Keratinocyte (primary cell): ENCODE results near the gene GNS. TPM values are rescaled to one million over a fixed set of nuclear protein-coding genes. Genes with fewer than 3 reads are reported as not detected.

Experiments
- DNase-seq: peaks from one replicate; pipeline ENCODE4 v3.0.0-alpha.2; 2011; ENCODE audit warnings: low read depth, missing footprints, low spot score
- FAIRE-seq: peaks from 2 replicates; lab custom pipeline; 2011; peaks lifted over from hg19 to GRCh38; lab: Jason Lieb, UNC
- H2AFZ ChIP-seq: 2 replicates; pipeline ENCODE4 v1.6.0; 2012; ENCODE audit warnings: low read length, control low read depth, inconsistent platforms; ENCODE audit not compliant: control insufficient read depth
- H3K27ac ChIP-seq: 2 replicates; pipeline ENCODE4 v1.5.1; 2011; ENCODE audit warnings: low read length; ENCODE audit not compliant: control insufficient read depth, insufficient read depth
- H3K27me3 ChIP-seq: 3 replicates; pipeline ENCODE4 v1.6.0; 2011; ENCODE audit warnings: low read length; ENCODE audit not compliant: control insufficient read depth, insufficient read depth; ENCODE audit errors: extremely low read depth
- H3K36me3 ChIP-seq, 2 experiments: 2 replicates in 1 of 2; 3 replicates in 1 of 2; pipeline ENCODE4 v1.5.1; 2011; ENCODE audit warnings: low read length in 2 of 2, mild to moderate bottlenecking in 1 of 2; ENCODE audit not compliant: control insufficient read depth in 2 of 2, insufficient read depth in 2 of 2; ENCODE audit errors: extremely low read depth in 1 of 2
- H3K4me1 ChIP-seq: 3 replicates; pipeline ENCODE4 v1.5.1; 2011; ENCODE audit warnings: low read length; ENCODE audit not compliant: control insufficient read depth, insufficient read depth; ENCODE audit errors: extremely low read depth
- H3K4me2 ChIP-seq: 3 replicates; pipeline ENCODE4 v1.6.0; 2011; ENCODE audit warnings: low read depth, low read length; ENCODE audit not compliant: control insufficient read depth, insufficient read depth; ENCODE audit errors: extremely low read depth
- H3K4me3 ChIP-seq, 3 experiments: fragments of 200-600 bp in 1 of 3; sonication (generic) in 1 of 3; 2 replicates in 2 of 3; 3 replicates in 1 of 3; pipeline ENCODE4 v1.5.1; 2011 to 2016; ENCODE audit warnings: low read length in 3 of 3, mild to moderate bottlenecking in 3 of 3, control low read depth in 2 of 3, inconsistent platforms in 1 of 3, low read depth in 1 of 3, mixed read lengths in 1 of 3, mixed run types in 1 of 3, moderate library complexity in 1 of 3; ENCODE audit not compliant: control insufficient read depth in 2 of 3, insufficient read depth in 2 of 3; ENCODE audit errors: extremely low read depth in 1 of 3
- H3K79me2 ChIP-seq: 2 replicates; pipeline ENCODE4 v1.6.0; 2012; ENCODE audit warnings: low read length; ENCODE audit not compliant: control insufficient read depth, insufficient read depth
- H3K9ac ChIP-seq: 3 replicates; pipeline ENCODE4 v1.6.0; 2011; ENCODE audit warnings: low read length; ENCODE audit not compliant: control insufficient read depth, insufficient read depth; ENCODE audit errors: extremely low read depth
- H3K9me1 ChIP-seq: 3 replicates; pipeline ENCODE4 v1.6.0; 2011; ENCODE audit warnings: low read length; ENCODE audit not compliant: control insufficient read depth, insufficient read depth; ENCODE audit errors: extremely low read depth
- H3K9me3 ChIP-seq: 2 replicates; pipeline ENCODE4 v1.5.1; 2012; ENCODE audit warnings: low read depth, low read length; ENCODE audit not compliant: control insufficient read depth
- H4K20me1 ChIP-seq: 3 replicates; pipeline ENCODE4 v1.6.0; 2011; ENCODE audit warnings: low read length; ENCODE audit not compliant: control insufficient read depth, insufficient read depth; ENCODE audit errors: extremely low read depth
- EZH2 ChIP-seq: IDR thresholded peaks from one replicate; pipeline ENCODE4 v1.6.1; 2012; ENCODE audit warnings: inconsistent platforms, mild to moderate bottlenecking, low read length, moderate library complexity
- dilution Hi-C: fragments of 300-500 bp; cut with MboI; formaldehyde crosslinking; loops from one replicate; pipeline ENCODE4 v1.7.0; 2020; ENCODE audit warnings: low sequenced_read_pairs; ENCODE audit not compliant: extremely low pct_ligation_motif_present
- polyA plus RNA-seq, 5 experiments: library from polyadenylated mRNA; depleted of rRNA in 3 of 5; stranded (reverse) in 3 of 5; stranded (forward) in 1 of 5; unstranded in 1 of 5; fragments of >200 nt; gene quantifications; 1 replicate in 1 of 5; 2 replicates in 3 of 5; 3 replicates in 1 of 5; pipeline versions ENCODE4 v1.2.1 to v1.2.3, GENCODE V29; 2011 to 2012; ENCODE audit warnings: missing spikeins in 2 of 5, low read depth in 1 of 5, low replicate concordance in 1 of 5
- TF ChIP-seq, protein P1 (sequence below), 3 experiments: IDR thresholded peaks in 1 of 3; conservative IDR thresholded peaks in 1 of 3; optimal IDR thresholded peaks in 1 of 3; 2 replicates in 2 of 3; 3 replicates in 1 of 3; pipeline versions ENCODE3 to v1.5.1; 2011; ENCODE audit warnings: low read length in 3 of 3, mild to moderate bottlenecking in 3 of 3, moderate library complexity in 2 of 3, control low read depth in 1 of 3, inconsistent platforms in 1 of 3; ENCODE audit not compliant: insufficient read depth in 2 of 3; ENCODE audit errors: extremely low read depth in 1 of 3

The GNS gene
- polyA plus RNA-seq, 1 donor (not counting 4 experiments of a cell fraction or from before 2014, with no cell fraction given), result 57.8 TPM

- Histone ChIP-seq H3K9ac (no peak overlapping the region), H3K27ac (no peak overlapping the region), H3K4me3 (no peak overlapping the region), H2AFZ (no peak overlapping the region), H3K9me3 (no peaks in the 10 kb centered on the region), H3K9me1 (no peaks in the 10 kb centered on the region), H4K20me1 (no peaks in the 10 kb centered on the region), H3K4me1 (peaks cover 25% of the 10 kb centered on the region), H3K4me2 (no peak overlapping the region), H3K27me3 (no peaks in the 10 kb centered on the region), H3K36me3 (peaks cover 0 to 2% of the 10 kb centered on the region in 2 experiments), H3K79me2 (peaks cover 12% of the 10 kb centered on the region)
- dilution Hi-C loops, result no loop called here
- FAIRE-seq (no peak), DNase-seq (no peak)
- TF ChIP-seq, protein P1, sequence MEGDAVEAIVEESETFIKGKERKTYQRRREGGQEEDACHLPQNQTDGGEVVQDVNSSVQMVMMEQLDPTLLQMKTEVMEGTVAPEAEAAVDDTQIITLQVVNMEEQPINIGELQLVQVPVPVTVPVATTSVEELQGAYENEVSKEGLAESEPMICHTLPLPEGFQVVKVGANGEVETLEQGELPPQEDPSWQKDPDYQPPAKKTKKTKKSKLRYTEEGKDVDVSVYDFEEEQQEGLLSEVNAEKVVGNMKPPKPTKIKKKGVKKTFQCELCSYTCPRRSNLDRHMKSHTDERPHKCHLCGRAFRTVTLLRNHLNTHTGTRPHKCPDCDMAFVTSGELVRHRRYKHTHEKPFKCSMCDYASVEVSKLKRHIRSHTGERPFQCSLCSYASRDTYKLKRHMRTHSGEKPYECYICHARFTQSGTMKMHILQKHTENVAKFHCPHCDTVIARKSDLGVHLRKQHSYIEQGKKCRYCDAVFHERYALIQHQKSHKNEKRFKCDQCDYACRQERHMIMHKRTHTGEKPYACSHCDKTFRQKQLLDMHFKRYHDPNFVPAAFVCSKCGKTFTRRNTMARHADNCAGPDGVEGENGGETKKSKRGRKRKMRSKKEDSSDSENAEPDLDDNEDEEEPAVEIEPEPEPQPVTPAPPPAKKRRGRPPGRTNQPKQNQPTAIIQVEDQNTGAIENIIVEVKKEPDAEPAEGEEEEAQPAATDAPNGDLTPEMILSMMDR (optimal IDR thresholded peaks at IDR 0.05 in 1 of 3, IDR thresholded peaks at IDR 0.05 in 1 of 3, conservative IDR thresholded peaks at IDR 0.05 in 1 of 3; ENCODE audit: extremely low read depth in 1 of 3, insufficient read depth in 2 of 3, low read length in 3 of 3), result no peak
- TF ChIP-seq EZH2, result no peak
Measured at GRCh38 chr12:64670019-64670418, 89.2 kb downstream of the GNS start.

GRCh38 chr12:64669270-64669842, 89.8 kb downstream of the GNS start:
- H3K27me3 ChIP-seq, result no peaks in the 10 kb centered on the region
- H3K4me1 ChIP-seq, result peaks cover 25% of the 10 kb centered on the region
- FAIRE-seq (no peak), DNase-seq (no peak)
- no peak overlapping the region for H3K9ac ChIP-seq
- H2AFZ ChIP-seq, result no peak overlapping the region
- dilution Hi-C loops, result no loop called here
- H3K9me3 ChIP-seq, result no peaks in the 10 kb centered on the region
- H3K79me2 ChIP-seq, result peaks cover 8% of the 10 kb centered on the region
- no peaks in the 10 kb centered on the region for H4K20me1 ChIP-seq
- no peak overlapping the region for H3K4me3 ChIP-seq
- no peaks in the 10 kb centered on the region for H3K9me1 ChIP-seq
- H3K36me3 ChIP-seq, result peaks cover 0 to 2% of the 10 kb centered on the region in 2 experiments
- no peak for TF ChIP-seq EZH2
- TF ChIP-seq, protein P1 (optimal IDR thresholded peaks at IDR 0.05 in 1 of 3, IDR thresholded peaks at IDR 0.05 in 1 of 3, conservative IDR thresholded peaks at IDR 0.05 in 1 of 3; ENCODE audit: extremely low read depth in 1 of 3, insufficient read depth in 2 of 3, low read length in 3 of 3), result no peak
- H3K4me2 ChIP-seq, result no peak overlapping the region
- H3K27ac ChIP-seq, result no peak overlapping the region
